ENCODE results near the gene WNK2.

WNK2 gene

DNA sequence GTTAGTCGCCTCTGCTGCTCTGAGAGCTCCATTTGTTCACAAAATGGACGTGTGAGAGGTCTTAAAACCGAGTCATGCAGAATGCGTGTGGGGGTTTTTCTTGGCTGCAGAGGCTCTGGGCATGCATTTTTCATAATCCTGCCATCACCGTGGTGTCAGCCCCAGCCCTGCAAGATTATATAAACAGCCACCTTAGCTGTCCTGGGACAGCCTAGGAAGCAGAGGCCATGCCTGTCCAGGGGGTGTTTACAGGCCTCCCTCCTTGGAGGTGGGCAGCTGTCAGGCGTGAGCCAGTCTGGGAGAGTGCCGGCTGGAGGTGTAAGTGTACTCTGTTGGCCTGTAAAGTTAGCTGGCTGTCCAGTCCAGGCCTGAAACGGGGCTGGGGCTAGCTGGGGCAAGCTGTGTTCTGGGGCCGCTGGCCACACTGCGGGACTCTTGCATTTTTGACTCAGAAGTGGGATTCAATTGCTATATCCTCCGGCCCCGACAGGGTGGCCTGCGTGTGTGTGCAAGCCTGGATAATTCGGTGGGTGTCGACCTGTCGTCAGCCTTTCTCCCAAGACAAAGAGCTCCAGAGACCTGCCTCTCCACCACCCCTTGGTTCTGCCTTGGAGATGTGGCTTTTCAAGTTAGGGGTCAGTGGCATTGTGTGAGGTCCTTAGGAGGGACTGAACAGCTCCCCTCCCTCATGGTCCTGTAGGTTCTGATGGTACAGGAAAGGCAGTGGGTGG is 2.4 kb downstream of the WNK2 start:
- Histone ChIP-seq H3K36me3 (ENCODE audit: control insufficient read depth, insufficient read depth, low read length) (no peaks in the 10 kb centered on the region), H3K27ac (ENCODE audit: insufficient read depth, low read length, poor library complexity, severe bottlenecking) (no peak overlapping the region), H3K9me3 (ENCODE audit: control insufficient read depth, low read length) (no peaks in the 10 kb centered on the region), H3K4me3 (ENCODE audit: insufficient read depth, low read depth, low read length, poor library complexity, severe bottlenecking) (no peak overlapping the region), H3K27me3 (replicated peaks; ENCODE audit: control insufficient read depth, insufficient read depth, low read length, poor library complexity, severe bottlenecking) (peaks cover 9% of the 10 kb centered on the region), H3K4me1 (ENCODE audit: control insufficient read depth, insufficient read depth, low read length, poor library complexity, severe bottlenecking) (peaks cover 8% of the 10 kb centered on the region)
- no peak for DNase-seq

DNA sequence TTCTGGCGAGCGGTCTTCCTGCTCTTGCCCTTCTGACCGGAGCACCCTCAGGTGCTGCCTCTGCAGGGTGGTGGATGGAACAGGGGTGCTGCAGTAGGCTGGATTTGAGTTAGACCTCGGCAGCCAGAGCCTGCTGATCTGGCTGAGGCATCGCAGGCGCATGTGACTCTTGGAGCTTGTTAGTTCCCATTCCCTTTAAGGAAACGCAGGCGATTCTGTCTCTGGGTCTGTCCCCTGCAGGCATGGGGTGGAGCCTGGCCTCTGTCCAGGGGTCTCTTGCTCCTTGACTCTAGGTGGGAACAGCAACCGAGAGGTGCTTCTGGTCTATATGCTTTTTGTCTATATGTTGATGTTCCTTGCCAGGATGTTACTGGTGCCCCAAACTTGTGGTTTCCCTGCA is 3.1 kb downstream of the WNK2 start:
- H3K4me3 ChIP-seq (ENCODE audit: insufficient read depth, low read depth, low read length, poor library complexity, severe bottlenecking) = no peak overlapping the region

DNA sequence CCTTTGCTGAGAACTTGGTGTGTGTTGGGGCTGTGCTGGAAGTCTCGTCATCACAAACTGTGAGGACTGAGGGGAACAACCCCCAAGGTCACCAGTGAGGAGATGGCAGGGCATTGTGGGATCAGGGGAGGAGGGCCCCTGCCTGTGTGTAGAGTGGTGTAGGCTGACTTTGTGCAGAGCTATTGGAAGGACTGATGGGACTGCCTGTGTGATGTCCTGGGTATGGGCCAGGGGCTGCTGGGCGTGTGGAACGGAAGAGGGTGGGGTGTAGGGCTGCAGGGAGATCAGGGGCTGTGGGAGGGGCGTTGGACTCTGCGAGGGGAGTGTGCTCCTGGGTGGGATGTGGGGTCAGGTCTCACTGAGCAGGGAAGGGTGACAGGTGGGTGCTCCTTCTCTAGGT is 3.6 kb downstream of the WNK2 start:
- no peaks in the 10 kb centered on the region for H3K36me3 ChIP-seq (ENCODE audit: control insufficient read depth, insufficient read depth, low read length)
- no peak for DNase-seq
- no peaks in the 10 kb centered on the region for H3K9me3 ChIP-seq (ENCODE audit: control insufficient read depth, low read length)
- H3K4me1 ChIP-seq (ENCODE audit: control insufficient read depth, insufficient read depth, low read length, poor library complexity, severe bottlenecking) = peaks cover 8% of the 10 kb centered on the region
- H3K27ac ChIP-seq (ENCODE audit: insufficient read depth, low read length, poor library complexity, severe bottlenecking) = no peak overlapping the region
- H3K27me3 ChIP-seq (replicated peaks; ENCODE audit: control insufficient read depth, insufficient read depth, low read length, poor library complexity, severe bottlenecking) = peaks cover 9% of the 10 kb centered on the region
- H3K4me3 ChIP-seq (ENCODE audit: insufficient read depth, low read depth, low read length, poor library complexity, severe bottlenecking) = no peak overlapping the region

More for the DNA sequence above, 3.1 kb downstream of the WNK2 start:
- Histone ChIP-seq H3K9me3 (ENCODE audit: control insufficient read depth, low read length) (no peaks in the 10 kb centered on the region), H3K27ac (ENCODE audit: insufficient read depth, low read length, poor library complexity, severe bottlenecking) (no peak overlapping the region), H3K27me3 (replicated peaks; ENCODE audit: control insufficient read depth, insufficient read depth, low read length, poor library complexity, severe bottlenecking) (peaks cover 9% of the 10 kb centered on the region), H3K36me3 (ENCODE audit: control insufficient read depth, insufficient read depth, low read length) (no peaks in the 10 kb centered on the region), H3K4me1 (ENCODE audit: control insufficient read depth, insufficient read depth, low read length, poor library complexity, severe bottlenecking) (peaks cover 8% of the 10 kb centered on the region)
- no peak for DNase-seq

DNA sequence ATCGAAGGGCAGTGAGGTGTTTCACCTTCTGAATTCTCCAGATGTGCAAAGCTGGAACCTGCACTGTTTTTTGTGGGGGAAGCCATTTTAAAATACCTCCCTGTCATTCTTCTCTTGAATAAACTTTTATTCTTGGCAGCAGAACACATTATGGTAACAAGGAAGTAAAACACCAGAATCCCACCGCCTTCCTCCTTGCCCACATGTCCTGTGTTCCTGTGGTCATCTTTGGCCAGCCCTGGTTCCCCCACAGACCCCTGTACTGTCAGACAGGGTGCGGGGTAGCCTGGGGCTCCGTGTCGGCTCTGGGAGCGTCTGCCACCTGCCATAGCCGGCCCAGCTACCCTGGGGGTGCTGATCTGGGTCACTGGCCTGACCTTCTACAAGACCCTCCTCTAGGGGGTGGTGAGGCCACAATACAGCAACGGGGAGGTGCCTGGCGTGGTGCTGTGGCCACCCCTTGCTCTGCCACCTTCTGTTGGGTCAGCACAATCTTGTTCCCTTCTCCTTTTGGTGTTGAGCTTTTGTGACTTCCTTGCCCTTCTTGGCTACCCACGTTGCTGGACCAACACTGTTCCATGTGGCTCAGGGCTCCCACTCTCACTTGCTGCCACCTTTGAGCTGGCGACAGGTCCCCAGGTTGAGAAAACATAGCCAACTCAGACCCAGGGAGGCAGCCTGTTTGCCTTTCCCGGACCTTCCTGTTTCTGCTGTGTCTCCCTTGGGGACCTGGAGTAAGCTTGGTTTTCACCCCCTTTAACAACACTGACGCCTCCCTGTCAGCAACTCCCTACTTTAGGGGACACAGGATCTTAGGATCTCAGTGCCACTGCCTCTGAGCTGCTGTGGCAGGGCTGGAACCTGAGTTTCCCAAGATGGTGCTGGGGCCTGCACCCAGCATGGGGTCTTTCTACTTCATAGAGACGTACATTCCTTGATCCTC is 4.8 kb downstream of the WNK2 start:
- no peak for DNase-seq
- Histone ChIP-seq H3K27ac (ENCODE audit: insufficient read depth, low read length, poor library complexity, severe bottlenecking) (no peak overlapping the region), H3K27me3 (replicated peaks; ENCODE audit: control insufficient read depth, insufficient read depth, low read length, poor library complexity, severe bottlenecking) (peaks cover 1% of the 10 kb centered on the region), H3K4me3 (ENCODE audit: insufficient read depth, low read depth, low read length, poor library complexity, severe bottlenecking) (no peak overlapping the region), H3K4me1 (ENCODE audit: control insufficient read depth, insufficient read depth, low read length, poor library complexity, severe bottlenecking) (peaks cover 5% of the 10 kb centered on the region), H3K9me3 (ENCODE audit: control insufficient read depth, low read length) (no peaks in the 10 kb centered on the region), H3K36me3 (ENCODE audit: control insufficient read depth, insufficient read depth, low read length) (no peaks in the 10 kb centered on the region)

DNA sequence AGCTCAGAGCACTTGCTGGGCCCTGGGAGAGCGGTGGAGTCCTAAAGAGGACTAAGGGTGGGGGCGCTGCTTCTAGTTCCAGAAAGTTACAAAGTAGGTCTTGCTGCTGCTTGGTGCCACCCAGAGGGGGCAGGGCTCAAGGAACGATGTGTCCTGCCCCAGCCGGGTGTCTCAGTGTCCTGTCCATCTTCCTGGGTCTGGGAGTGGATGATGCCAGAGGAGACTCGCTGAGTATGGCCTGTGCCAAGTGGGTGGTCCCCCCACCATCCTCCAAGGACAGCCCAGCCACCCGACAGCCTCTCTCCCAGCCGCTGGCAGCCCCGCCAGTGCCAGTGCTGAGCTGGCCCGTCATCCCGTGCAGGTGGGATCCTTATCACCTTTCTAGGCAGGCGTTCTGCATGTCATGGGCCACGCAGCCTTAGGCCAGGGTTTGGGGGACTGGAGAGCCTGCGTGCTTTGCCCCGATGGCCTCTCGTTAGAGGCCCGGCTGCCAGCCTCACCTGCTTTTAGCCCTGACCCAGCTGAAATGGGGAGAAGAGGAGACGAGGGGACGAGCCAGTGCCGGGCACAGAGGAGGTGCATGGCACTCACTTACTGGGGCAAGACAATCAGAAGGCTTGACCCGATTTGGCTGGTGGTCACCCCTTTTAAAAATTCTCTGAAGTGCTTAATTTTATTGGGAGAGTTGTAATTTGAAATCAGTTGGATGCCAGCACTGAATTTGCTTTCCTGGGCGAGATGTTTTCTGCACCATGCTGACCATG is 5.6 kb downstream of the WNK2 start:
- no peaks in the 10 kb centered on the region for H3K36me3 ChIP-seq (ENCODE audit: control insufficient read depth, insufficient read depth, low read length)
- H3K27me3 ChIP-seq (replicated peaks; ENCODE audit: control insufficient read depth, insufficient read depth, low read length, poor library complexity, severe bottlenecking) = no peaks in the 10 kb centered on the region
- no peaks in the 10 kb centered on the region for H3K9me3 ChIP-seq (ENCODE audit: control insufficient read depth, low read length)
- H3K4me3 ChIP-seq (ENCODE audit: insufficient read depth, low read depth, low read length, poor library complexity, severe bottlenecking) = no peak overlapping the region
- H3K27ac ChIP-seq (ENCODE audit: insufficient read depth, low read length, poor library complexity, severe bottlenecking) = no peak overlapping the region
- no peak for DNase-seq
- peaks cover 2% of the 10 kb centered on the region for H3K4me1 ChIP-seq (ENCODE audit: control insufficient read depth, insufficient read depth, low read length, poor library complexity, severe bottlenecking)

DNA sequence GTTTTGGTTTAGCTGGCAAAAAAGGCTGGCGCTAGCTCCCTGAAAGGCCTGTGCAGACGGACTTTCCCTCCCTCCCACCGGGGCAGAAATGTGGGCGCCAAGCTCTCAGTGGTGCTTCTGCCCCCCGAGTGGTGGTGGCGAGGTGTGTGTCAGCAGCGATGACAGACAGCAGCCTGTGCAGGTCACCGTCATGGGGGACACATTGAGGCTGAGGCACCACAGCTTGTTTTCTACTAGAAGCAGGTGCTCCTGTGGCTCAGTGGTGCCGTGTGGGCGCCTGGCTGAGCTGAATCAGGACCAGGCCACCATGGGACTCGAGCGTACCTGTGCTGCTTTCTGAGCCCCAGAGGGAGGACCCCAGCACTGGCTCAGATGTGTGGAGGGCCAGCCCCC is 6.2 kb downstream of the WNK2 start:
- H3K36me3 ChIP-seq (ENCODE audit: control insufficient read depth, insufficient read depth, low read length) = no peaks in the 10 kb centered on the region
- H3K27me3 ChIP-seq (replicated peaks; ENCODE audit: control insufficient read depth, insufficient read depth, low read length, poor library complexity, severe bottlenecking) = no peaks in the 10 kb centered on the region
- H3K4me1 ChIP-seq (ENCODE audit: control insufficient read depth, insufficient read depth, low read length, poor library complexity, severe bottlenecking) = no peaks in the 10 kb centered on the region
- DNase-seq = no peak
- no peaks in the 10 kb centered on the region for H3K9me3 ChIP-seq (ENCODE audit: control insufficient read depth, low read length)
- H3K27ac ChIP-seq (ENCODE audit: insufficient read depth, low read length, poor library complexity, severe bottlenecking) = no peak overlapping the region
- H3K4me3 ChIP-seq (ENCODE audit: insufficient read depth, low read depth, low read length, poor library complexity, severe bottlenecking) = no peak overlapping the region

DNA sequence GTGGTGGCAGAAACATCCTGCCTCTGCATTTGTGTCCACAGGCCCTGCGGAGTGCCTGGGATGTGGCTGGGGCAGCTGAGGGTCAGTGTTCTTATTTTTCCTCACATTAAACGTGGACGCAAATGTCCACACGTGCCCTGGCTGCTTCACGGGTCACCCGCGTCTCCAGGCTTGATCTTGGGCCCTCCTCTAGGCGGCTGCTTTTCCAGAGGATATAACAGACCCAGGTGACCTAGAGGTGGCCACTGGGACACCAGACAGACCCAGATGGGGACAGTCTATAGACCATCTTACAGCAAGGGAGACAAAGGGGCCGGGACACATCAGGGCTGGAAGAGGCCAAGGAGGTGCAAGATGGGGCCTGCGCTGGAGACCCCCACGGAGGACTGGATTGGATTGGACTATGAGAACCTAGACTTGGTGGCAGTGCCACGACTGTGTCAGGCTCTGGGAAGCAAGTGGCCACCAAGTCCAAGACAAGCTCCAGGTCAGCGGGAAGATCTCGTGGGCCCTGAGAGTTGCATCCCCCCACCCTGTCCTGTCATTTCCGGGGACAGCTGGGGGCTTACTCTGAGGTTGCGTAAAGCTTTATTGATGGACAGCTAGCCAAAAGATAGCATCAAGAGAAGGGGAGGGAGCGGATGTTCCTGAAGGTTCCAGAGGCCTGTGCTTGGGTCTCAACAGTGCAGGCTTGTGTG is 6.9 kb downstream of the WNK2 start:
- no peaks in the 10 kb centered on the region for H3K4me1 ChIP-seq (ENCODE audit: control insufficient read depth, insufficient read depth, low read length, poor library complexity, severe bottlenecking)
- DNase-seq = no peak
- no peaks in the 10 kb centered on the region for H3K9me3 ChIP-seq (ENCODE audit: control insufficient read depth, low read length)
- H3K4me3 ChIP-seq (ENCODE audit: insufficient read depth, low read depth, low read length, poor library complexity, severe bottlenecking) = no peak overlapping the region
- H3K27ac ChIP-seq (ENCODE audit: insufficient read depth, low read length, poor library complexity, severe bottlenecking) = no peak overlapping the region
- no peaks in the 10 kb centered on the region for H3K27me3 ChIP-seq (replicated peaks; ENCODE audit: control insufficient read depth, insufficient read depth, low read length, poor library complexity, severe bottlenecking)
- H3K36me3 ChIP-seq (ENCODE audit: control insufficient read depth, insufficient read depth, low read length) = no peaks in the 10 kb centered on the region

DNA sequence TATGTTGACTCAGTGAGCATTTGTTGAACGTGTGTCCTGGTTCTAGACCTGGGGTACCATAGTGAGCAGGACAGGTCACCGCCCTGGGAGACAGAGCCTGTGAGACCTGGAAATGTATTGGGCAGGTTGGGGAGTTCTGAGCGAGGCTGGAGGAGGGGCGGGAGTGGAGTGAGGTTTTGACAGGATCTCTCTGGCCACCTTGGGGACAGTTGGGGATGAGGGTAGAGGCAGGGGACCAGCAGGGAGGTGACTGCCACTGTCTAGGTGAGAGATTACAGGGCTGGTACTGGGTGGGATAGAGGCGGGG is 7.4 kb downstream of the WNK2 start:
- Histone ChIP-seq H3K27me3 (replicated peaks; ENCODE audit: control insufficient read depth, insufficient read depth, low read length, poor library complexity, severe bottlenecking) (no peaks in the 10 kb centered on the region), H3K9me3 (ENCODE audit: control insufficient read depth, low read length) (no peaks in the 10 kb centered on the region), H3K4me3 (ENCODE audit: insufficient read depth, low read depth, low read length, poor library complexity, severe bottlenecking) (no peak overlapping the region), H3K4me1 (ENCODE audit: control insufficient read depth, insufficient read depth, low read length, poor library complexity, severe bottlenecking) (no peaks in the 10 kb centered on the region), H3K27ac (ENCODE audit: insufficient read depth, low read length, poor library complexity, severe bottlenecking) (no peak overlapping the region), H3K36me3 (ENCODE audit: control insufficient read depth, insufficient read depth, low read length) (no peaks in the 10 kb centered on the region)
- no peak for DNase-seq

DNA sequence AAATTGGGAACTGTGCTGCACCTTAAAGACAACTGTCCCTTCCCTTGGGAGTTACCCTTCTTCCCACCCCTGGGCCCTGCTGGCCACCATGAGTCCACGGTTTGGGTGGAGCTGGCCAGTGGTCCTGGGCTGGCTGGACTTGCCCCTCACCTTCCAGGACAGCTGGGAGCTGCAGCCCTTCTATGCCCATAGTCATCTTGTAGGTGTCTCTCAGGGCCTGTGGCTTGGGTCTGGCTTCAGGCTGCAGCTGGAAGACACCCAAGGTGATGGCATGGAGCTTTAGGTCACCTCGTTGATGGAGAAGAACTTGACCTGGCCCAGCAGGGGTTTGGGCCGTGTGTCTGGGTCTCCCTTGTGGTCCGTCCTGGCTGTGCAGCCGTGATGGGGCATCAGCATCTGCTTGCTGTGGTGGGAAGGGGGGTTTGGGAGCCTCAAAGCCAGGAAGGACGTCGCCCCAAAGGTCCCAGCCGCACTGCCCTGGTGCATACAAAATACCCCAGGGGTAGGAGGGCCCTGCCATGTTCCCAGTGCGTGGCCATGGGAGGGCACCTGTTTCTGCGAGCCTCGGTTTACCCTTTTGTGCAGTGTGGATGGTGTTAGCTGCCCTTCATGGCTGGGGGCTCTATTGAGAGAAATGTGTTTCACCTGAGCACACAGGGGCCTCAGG is 8.9 kb downstream of the WNK2 start:
- Histone ChIP-seq H3K4me3 (ENCODE audit: insufficient read depth, low read depth, low read length, poor library complexity, severe bottlenecking) (no peak overlapping the region), H3K36me3 (ENCODE audit: control insufficient read depth, insufficient read depth, low read length) (no peaks in the 10 kb centered on the region), H3K9me3 (ENCODE audit: control insufficient read depth, low read length) (no peaks in the 10 kb centered on the region), H3K27ac (ENCODE audit: insufficient read depth, low read length, poor library complexity, severe bottlenecking) (no peak overlapping the region), H3K27me3 (replicated peaks; ENCODE audit: control insufficient read depth, insufficient read depth, low read length, poor library complexity, severe bottlenecking) (no peaks in the 10 kb centered on the region), H3K4me1 (ENCODE audit: control insufficient read depth, insufficient read depth, low read length, poor library complexity, severe bottlenecking) (no peaks in the 10 kb centered on the region)
- no peak for DNase-seq

Measured in effector memory CD4-positive, alpha-beta T cell (primary cell).